Stimulated activated CD8-positive, alpha-beta memory T cell treated with anti-CD3 and anti-CD28 coated beads, Interleukin-7, amount 100 ng/mL, for 4 hours (primary cell): ENCODE results near the gene SLC25A4.
A peak's percentile ranks its signal among the peaks of the same experiment; 100 is the strongest.
"Not testable (repeated sequence)": the region's sequence is repeated elsewhere in the genome, so short reads cannot be mapped to it uniquely, and the experiment has no call there.

ENCODE experiments used
- DNase-seq, 2 donors: peaks; one replicate each; pipeline ENCODE4 v3.0.0-alpha.2; 2020; ENCODE audit warnings: low read depth in 2 of 2

Gene SLC25A4

DNA sequence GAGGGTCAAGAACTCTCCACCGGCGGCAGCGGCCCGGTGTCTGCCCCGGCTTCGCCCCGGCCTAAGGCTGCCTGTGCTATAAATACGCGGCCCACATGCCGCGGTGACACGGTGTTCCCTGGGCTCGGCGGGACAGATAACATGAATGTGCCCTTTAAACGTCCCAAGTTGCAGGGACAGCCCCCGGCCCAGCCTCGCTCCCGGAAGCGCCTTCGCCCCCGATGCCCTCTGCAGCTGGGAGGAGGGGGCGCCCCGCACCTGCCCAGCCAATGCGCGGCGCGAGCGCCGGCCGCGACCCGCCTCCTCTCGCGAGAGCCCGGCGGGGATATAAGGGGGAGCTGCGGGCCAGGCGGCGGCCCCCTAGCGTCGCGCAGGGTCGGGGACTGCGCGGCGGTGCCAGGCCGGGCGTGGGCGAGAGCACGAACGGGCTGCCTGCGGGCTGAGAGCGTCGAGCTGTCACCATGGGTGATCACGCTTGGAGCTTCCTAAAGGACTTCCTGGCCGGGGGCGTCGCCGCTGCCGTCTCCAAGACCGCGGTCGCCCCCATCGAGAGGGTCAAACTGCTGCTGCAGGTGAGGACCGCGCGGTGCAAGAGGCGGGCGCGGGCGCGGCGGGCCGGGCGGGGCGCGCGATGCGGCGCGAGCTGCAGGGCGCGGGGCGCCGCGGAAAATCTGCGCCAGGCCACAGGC lies at the start of gene SLC25A4:
TSS of gene SLC25A4 (plus strand) at position 355 of the 689 bp plus-strand sequence. CDS start at position 462, 107 bp downstream.
- peak; percentile 65 to 85 for DNase-seq

- DNase-seq: no peak
Observed at GRCh38 chr4:185093603-185094002, 49.5 kb upstream of the SLC25A4 start.

DNA sequence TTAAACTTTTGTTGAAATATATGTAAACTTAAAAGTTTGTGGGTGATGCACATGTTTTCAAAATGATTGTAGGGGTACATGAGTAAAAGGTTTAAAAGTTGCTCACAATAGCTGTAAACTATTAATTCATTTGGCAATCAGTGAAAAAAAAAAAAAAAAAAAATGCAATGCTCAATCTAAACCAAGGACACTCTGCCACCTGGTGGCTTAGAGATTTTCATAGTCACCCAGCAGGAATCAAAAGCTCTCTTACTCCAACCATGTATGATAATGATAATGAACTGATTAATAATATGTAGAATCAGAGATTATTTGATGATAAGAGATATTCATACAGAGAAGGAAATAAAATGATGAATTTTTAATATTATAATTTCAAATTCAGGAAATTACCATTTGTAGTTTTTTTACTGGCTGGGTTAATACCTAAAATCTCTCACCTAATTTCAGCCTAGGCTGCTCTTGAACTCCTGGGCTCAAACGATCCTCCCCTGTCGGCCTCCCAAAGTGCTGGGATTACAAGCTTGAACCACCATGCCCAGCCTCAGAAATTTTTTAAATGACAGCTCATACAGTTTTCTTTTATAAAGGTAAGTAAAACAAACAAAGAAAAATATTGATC lies 46.9 kb upstream of the SLC25A4 start:
- no peak for DNase-seq

DNA sequence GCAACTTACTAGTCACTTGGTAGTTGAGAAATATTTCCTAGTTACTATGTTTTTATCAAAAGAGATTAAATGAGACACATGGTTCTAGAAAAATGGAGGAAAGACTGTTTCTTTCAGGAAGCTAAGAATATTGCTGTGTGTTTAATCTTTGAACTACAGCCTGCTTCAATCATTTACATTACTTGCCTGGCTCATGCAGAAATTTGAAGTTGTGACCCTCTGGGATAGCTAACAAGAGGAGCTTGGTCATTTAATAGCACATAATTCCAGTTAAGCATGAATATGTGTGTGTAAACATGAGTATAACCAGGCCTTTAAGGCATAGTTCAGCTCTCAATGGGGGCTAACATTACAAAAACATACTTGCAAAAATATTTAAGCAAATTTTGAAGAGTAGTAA lies 44.6 kb upstream of the SLC25A4 start:
- no peak for DNase-seq

DNA sequence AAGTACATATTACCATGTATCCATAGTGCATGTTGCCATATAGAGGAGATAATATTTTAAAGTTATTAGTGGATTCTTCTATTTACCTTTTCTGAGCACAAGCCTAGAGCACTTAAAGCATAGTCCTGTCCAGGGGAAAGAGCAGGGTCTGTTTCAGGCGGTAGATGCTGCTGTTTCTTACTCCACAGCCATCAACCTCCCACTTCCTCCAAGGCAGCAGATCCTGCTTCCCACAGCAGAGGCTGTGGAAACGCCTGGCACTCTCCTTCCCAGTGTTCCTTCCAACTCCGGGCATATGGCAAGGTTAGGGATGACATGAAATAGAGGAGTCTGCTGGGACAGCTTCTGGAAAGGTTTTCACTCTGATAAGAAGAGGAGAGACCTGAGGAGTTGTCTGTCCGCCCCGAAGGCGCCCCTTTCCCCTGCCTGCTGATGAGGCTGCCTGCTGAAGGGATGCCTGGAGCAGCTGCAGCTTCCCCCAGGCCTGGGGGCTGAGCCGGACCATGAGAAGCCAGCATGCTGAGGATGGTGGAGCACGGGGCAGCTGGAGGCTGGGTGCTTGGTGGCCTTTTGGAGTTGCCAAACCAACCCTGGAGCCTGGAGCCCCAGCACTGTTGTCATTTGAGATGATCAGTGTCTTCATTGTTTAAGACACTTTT lies 43.9 kb upstream of the SLC25A4 start:
- no peak for DNase-seq

DNA sequence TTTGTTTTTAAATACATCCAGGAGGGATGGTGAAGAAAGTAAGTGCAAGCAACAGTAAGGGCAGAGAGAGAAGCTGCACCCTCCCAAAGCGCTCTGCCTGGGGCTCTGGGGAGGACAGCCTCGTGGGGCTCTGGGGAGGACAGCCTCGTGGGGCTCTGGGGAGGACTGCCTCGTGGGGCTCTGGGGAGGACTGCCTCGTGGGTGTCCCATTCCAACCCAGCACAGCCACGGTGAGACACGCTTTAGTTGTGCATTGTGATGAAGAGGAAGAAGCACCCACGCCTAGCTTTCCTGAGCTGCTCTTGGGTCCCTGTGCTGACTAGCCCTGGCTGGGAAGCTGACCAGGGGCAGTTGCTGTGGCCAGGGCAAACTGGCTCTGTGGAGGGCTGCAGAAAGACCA lies 43.1 kb upstream of the SLC25A4 start:
- DNase-seq: no peak

GRCh38 chr4:185100423-185100822 lies 42.6 kb upstream of the SLC25A4 start:
- DNase-seq: no peak

- DNase-seq: no peak
Observed at GRCh38 chr4:185101354-185101890, 41.6 kb upstream of the SLC25A4 start.

DNA sequence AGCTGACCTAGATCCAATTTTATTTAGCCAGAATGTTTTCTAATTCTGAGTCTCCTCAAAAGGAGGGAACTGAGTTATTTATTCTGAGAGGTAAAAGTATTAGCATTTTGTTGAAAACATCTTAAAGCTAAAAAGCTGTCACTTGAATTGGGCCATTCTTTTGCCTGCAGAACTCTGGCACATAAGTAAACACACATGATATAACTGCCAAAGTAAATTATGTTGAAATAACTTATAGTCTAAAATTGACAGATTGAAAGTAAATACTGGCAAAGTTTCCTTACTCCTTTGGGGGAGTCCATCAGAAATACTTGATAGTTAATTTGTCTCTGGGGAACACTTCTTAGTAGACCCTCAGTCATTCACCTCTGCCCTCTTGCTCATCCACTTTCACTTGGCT lies 38.3 kb upstream of the SLC25A4 start:
- DNase-seq: no peak

DNA sequence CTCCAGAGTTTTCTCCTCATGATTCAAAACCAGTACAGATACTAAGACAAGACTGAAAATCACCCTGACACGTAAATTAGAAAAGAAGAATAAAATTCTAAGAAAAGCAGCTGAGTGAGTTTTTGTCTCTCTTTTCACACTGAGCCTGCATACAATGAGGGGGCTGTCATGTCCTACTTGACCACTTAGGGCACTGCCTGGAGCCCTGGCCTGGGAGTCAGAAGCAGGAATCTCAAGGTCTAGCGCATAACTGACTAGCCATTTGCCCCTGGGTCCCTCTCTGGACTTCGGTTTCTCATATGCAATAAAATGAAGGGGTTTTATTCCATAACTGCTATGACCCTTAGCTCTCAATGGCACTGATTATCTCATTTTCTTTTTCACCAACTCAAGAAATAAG lies 36.7 kb upstream of the SLC25A4 start:
- DNase-seq: no peak

DNA sequence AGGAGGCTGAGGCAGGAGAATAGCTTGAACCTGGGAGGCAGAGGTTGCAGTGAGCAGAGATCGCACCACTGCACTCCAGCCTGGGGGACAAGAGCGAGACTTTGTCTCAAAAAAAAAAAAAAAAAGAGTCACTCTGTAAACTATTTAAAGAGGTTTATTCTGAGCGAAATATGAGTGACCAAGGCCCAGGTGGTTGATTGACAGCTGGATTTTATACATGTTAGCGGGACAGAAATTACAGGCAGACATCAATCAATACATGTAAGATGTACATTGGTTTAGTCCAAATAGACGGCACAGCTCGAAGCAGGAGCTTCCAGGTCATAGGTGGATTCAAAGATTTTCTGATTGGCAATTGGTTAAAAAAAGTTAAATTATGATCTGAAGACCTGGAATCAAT lies 35.5 kb upstream of the SLC25A4 start:
- DNase-seq: not testable (repeated sequence)

DNA sequence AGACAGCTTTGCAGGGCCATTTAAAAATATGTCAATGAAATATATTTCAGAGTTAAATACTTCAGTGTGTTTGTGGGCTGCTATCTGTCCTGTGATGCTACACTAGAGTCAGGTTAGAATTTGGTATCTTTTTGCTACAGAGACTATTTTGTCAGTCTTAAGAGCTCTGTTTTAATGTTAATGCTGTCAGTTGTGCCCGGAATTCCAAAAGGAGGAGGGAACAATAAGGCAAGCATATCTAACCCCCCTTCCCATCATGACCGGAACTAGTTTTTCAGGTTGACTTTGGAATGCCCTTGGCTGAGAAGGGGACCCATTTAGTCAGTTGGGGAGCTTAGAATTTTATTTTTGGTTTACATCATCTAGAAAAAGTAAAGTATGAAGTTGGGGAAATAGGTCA lies 34.9 kb upstream of the SLC25A4 start:
- no peak for DNase-seq

DNA sequence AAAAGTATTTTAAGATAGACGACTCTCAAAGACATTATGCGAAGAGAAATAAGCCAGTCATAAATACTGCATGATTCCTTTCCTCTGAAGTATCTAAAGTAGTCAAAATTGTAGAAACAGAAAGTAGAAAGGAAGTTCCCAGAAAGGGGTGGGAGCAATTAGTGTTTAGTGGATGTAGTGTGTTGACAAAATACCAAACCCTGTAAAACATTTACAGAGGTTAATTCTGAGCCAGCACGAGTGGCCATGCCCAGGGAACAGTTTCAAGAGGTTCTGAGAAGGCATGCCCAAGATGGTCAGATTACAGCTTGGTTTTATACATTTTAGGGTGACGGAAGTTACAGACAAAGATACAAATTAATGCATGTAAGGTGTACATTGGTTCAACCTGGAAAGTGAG lies 34.4 kb upstream of the SLC25A4 start:
- no peak for DNase-seq

GRCh38 chr4:185109736-185110135 lies 33.3 kb upstream of the SLC25A4 start:
- no peak for DNase-seq

- DNase-seq: no peak
Observed at GRCh38 chr4:185110375-185110823, 32.7 kb upstream of the SLC25A4 start.

DNA sequence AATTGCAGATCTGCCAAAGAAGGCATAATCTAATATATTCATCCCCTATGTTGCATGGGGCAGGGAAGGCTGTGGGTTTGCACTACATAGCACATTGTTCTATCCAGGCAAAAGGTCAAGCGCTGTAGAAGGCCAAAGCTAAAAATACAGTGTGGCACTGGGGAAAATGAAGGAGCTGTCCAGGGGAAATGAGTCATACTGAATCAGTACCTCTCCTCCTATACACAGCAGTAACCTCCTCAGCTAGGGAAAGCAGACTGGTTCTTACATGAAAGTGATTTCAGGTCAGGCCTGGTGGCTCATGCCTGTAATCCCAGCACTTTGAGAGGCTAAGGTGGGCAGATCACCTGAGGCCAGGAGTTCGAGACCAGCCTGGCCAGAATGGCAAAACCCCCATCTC lies 31.0 kb upstream of the SLC25A4 start:
- no peak for DNase-seq

DNA sequence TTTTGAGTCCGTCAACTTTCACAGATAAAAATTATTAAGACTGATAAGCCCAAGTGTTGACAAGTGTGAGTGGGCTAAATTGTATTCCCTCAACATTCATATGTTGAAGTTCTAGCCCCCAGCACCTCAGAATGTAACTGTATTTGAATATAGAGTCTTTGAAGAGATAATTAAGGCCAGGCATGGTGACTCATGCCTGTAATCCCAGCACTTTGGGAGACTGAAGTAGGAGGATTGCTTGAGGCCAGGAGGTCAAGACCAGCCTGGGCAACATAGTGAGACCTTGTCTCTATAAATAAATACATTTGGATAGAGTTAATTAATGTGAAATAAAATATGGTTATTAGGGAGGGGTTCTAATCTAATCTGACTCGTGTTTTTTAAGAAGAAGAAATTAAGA lies 29.7 kb upstream of the SLC25A4 start:
- DNase-seq: no peak

DNA sequence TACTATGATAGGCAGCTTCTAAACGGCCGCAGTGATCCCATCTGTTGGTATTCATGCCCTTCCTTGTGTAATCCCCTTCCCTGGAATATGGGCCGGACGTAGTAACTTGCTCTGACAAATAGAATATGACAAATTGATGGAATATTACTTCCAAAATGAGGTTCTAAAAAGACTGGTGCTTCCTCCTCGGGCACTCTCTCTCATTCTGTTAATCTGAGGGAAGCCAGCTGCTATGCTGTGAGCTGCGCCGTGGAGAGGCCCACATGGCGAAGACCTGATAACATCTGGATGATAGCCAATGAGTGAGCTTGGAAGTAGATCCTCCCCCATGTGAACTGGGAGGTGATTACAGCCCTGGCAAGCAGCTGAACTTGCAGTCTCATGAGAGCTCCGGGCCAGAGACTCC lies 27.2 kb upstream of the SLC25A4 start:
- no peak for DNase-seq

- DNase-seq: no peak
Observed at GRCh38 chr4:185117300-185117934, 25.6 kb upstream of the SLC25A4 start.

DNA sequence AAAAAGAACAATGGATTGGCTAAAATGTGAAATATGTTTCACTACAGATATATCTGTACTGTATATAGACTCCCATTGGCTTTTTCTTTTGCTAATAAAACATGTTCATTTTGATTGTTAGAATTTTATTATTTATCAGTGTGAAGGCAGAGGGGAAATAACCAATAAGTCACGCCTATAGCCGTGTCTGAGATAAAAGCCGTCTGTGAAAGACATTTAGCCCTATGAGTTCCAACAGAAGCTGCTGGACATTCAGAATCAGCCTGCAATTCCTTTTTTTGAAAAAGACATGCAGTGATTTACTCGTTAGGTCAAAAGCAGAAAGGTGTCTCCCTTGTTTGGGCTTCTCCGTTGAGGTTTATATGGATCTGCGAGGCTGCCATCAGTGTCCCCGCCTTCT lies 24.2 kb upstream of the SLC25A4 start:
- no peak for DNase-seq

DNA sequence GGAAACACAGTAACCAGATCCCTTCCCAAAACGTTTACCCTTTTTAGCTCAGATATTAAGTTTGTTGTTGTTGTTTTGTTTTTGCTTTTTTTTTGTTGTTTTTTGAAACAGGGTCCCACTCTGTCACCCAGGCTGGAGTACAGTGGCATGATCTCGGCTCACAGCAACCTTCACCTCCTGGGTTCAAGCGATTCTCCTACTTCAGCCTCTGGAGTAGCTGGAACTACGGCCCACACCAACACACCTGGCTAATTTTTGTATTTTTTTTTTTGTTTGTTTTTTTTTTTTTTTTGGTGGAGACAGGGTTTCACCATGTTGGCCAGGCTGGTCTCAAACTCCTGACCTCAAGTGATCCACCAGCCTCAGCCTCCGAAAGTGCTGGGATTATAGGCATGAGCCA lies 23.6 kb upstream of the SLC25A4 start:
- DNase-seq: not testable (repeated sequence)

DNA sequence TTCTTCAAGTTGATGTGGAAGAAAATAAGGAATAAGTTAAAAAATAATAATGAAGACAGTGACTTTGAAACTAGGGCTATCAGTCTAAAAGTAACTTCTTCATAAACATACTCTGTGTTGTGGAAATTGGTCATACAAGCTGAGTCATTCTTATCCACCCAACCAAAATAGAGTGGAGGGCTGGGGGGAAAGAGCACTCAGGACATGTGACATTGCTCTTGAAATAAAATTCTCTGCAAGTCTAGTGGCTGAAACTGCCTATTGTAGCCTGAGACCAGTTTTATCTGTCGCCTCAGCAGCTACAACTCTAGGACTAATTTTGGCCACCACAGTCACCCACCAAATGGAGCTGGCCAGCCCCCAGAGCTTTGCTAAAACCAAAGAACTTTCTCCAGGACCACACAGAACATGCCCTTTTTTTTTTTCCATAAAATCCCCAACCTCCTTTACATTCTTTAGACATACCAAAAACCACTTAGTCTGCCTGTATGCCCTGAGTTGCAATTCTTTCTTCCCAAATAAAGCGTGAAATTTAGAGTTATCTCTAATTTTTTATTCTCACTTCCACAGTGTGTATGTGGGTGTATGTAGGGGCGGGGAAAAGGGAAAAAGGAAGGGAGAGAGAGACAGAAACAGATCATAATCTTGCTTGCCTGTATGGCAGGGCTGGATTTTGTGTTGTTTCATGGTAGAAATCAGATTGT lies 23.0 kb upstream of the SLC25A4 start:
- DNase-seq: no peak
